Bronchial epithelial cell (primary cell): ENCODE results near the gene CASP6. TPM values are rescaled to one million over a fixed set of nuclear protein-coding genes. Genes with fewer than 3 reads are reported as not detected.

Experiments used
- DNase-seq: peaks from one replicate; pipeline ENCODE4 v3.0.0-alpha.2; 2010; ENCODE audit warnings: low read depth
- FAIRE-seq: peaks from 2 replicates; lab custom pipeline; 2011; peaks lifted over from hg19 to GRCh38; lab: Jason Lieb, UNC
- H3K27me3 ChIP-seq: 2 replicates; pipeline ENCODE4 v1.5.1; 2011; ENCODE audit warnings: low read length; ENCODE audit not compliant: control insufficient read depth, insufficient read depth
- H3K36me3 ChIP-seq: 2 replicates; pipeline ENCODE4 v1.5.1; 2011; ENCODE audit warnings: low read length; ENCODE audit not compliant: control insufficient read depth, insufficient read depth
- H3K4me3 ChIP-seq: 2 replicates; pipeline ENCODE4 v1.5.1; 2011; ENCODE audit warnings: mild to moderate bottlenecking, low read depth, low read length, control low read depth
- CTCF ChIP-seq: IDR thresholded peaks from 2 replicates; pipeline ENCODE4 v1.5.1; 2011; ENCODE audit warnings: mild to moderate bottlenecking, moderate library complexity, low read length, control low read depth, inconsistent platforms; ENCODE audit not compliant: insufficient read depth, severe bottlenecking
- total RNA-seq: library from RNA; depleted of rRNA; stranded (reverse); fragments of >200 nt; gene quantifications from 2 replicates; pipeline ENCODE4 v1.2.1, GENCODE V29; 2014

Gene CASP6
- total RNA-seq, 1 donor from 2014 or later = 54.0 TPM

- Histone ChIP-seq H3K36me3 (no peaks in the 10 kb centered on the region), H3K27me3 (no peaks in the 10 kb centered on the region), H3K4me3 (no peak overlapping the region)
- no peak for TF ChIP-seq CTCF
- FAIRE-seq = no peak
- DNase-seq = no peak
Measured at GRCh38 chr4:109662116-109662515, 41.1 kb downstream of the CASP6 start.

- TF ChIP-seq CTCF = no peak
- no peaks in the 10 kb centered on the region for H3K27me3 ChIP-seq
- DNase-seq (peak; percentile 3), FAIRE-seq (no peak)
- no peak overlapping the region for H3K4me3 ChIP-seq
- H3K36me3 ChIP-seq = no peaks in the 10 kb centered on the region
Measured at GRCh38 chr4:109658871-109659410, 44.3 kb downstream of the CASP6 start.

GRCh38 chr4:109657854-109658418 lies 45.3 kb downstream of the CASP6 start:
- no peaks in the 10 kb centered on the region for H3K36me3 ChIP-seq
- FAIRE-seq = no peak
- TF ChIP-seq CTCF = no peak

GRCh38 chr4:109655396-109655795 lies 47.8 kb downstream of the CASP6 start:
- H3K27me3 ChIP-seq = no peaks in the 10 kb centered on the region
- TF ChIP-seq CTCF = no peak
- no peak overlapping the region for H3K4me3 ChIP-seq
- DNase-seq = no peak
- H3K36me3 ChIP-seq = no peaks in the 10 kb centered on the region
- FAIRE-seq = peak; percentile 43

More at GRCh38 chr4:109657854-109658418, 45.3 kb downstream of the CASP6 start:
- no peak for DNase-seq
- Histone ChIP-seq H3K4me3 (no peak overlapping the region), H3K27me3 (no peaks in the 10 kb centered on the region)

- no peaks in the 10 kb centered on the region for H3K27me3 ChIP-seq
- no peak for TF ChIP-seq CTCF
- no peaks in the 10 kb centered on the region for H3K36me3 ChIP-seq
- no peak overlapping the region for H3K4me3 ChIP-seq
- DNase-seq (no peak), FAIRE-seq (no peak)
Measured at GRCh38 chr4:109649872-109650271, 53.4 kb downstream of the CASP6 start.

- FAIRE-seq (no peak), DNase-seq (no peak)
- Histone ChIP-seq H3K4me3 (no peak overlapping the region), H3K36me3 (no peaks in the 10 kb centered on the region), H3K27me3 (no peaks in the 10 kb centered on the region)
- TF ChIP-seq CTCF = no peak
Measured at GRCh38 chr4:109648997-109649575, 54.2 kb downstream of the CASP6 start.
